ENCODE results near the gene DLG4. TPM values are rescaled to one million over a fixed set of nuclear protein-coding genes. Genes with fewer than 3 reads are reported as not detected.

The DLG4 gene
- total RNA-seq, 2 experiments from 2014 or later: 15.4 to 27.3 TPM

DNA sequence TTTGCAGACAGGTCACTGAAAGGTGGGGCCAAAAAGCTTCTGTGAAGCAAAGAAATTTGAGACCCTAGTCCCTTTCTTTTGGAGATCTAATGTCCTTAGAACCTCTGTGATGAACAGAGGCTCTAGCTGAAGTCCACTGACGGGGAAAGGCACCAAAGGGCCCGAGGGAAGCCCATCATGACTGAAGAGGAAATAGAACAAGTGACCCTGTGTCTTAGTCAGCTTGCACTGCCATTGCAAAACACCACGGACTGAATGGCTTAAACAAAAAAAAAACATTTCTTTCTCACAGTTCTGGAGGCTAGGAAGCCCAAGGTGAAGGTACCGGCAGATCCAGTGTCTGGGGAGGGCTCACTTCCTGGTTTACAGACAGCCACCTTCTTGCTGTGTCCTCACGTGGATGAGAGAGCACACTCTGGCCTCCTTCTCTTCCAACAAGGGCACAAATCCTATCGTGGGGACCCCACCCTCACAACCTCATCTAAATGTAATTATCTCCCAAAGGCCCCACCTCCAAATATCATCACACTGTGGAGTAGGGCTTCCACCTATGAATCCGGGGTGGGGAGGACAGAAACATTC lies 80.7 kb downstream of the DLG4 start:
- CTCF ChIA-PET (ENCODE audit: unreplicated experiment): no interaction called here
- Histone ChIP-seq H3K4me1 (ENCODE audit: insufficient read depth, low read length, poor library complexity, severe bottlenecking) (no peaks in the 10 kb centered on the region), H4K20me1 (ENCODE audit: insufficient read depth, low read length) (no peaks in the 10 kb centered on the region), H3K36me3 (ENCODE audit: insufficient read depth, low read length) (peaks cover 3% of the 10 kb centered on the region; the same call in 1 of the 2 replicates), H3K9me2 (ENCODE audit: insufficient read depth, low read length) (no peaks in the 10 kb centered on the region), H3K9me3 (ENCODE audit: low read length) (no peaks in the 10 kb centered on the region), H3K4me3 (ENCODE audit: low read depth, low read length, poor library complexity, severe bottlenecking) (no peak overlapping the region), H3K4me2 (ENCODE audit: low read length) (no peak overlapping the region), H3K79me2 (ENCODE audit: insufficient read depth, low read depth, low read length) (no peaks in the 10 kb centered on the region), H2AFZ (ENCODE audit: low read length) (no peak overlapping the region), H3K27ac (ENCODE audit: low read depth, low read length, poor library complexity, severe bottlenecking) (no peak overlapping the region)
- DNase-seq (ENCODE audit: low spot score): no peak
- no peak for TF ChIP-seq EZH2phosphoT487 (IDR thresholded peaks at IDR 0.05; ENCODE audit: borderline replicate concordance, low read depth, low read length)
- no peak for TF ChIP-seq CTCF (conservative IDR thresholded peaks at IDR 0.05; ENCODE audit: low read length)
- intact Hi-C loops (cut with micrococcal nuclease; ENCODE audit: unreplicated experiment): no loop called here
- POLR2A ChIA-PET: no interaction called here
- no TSS peak for BruUV-seq (replicated peaks)

DNA sequence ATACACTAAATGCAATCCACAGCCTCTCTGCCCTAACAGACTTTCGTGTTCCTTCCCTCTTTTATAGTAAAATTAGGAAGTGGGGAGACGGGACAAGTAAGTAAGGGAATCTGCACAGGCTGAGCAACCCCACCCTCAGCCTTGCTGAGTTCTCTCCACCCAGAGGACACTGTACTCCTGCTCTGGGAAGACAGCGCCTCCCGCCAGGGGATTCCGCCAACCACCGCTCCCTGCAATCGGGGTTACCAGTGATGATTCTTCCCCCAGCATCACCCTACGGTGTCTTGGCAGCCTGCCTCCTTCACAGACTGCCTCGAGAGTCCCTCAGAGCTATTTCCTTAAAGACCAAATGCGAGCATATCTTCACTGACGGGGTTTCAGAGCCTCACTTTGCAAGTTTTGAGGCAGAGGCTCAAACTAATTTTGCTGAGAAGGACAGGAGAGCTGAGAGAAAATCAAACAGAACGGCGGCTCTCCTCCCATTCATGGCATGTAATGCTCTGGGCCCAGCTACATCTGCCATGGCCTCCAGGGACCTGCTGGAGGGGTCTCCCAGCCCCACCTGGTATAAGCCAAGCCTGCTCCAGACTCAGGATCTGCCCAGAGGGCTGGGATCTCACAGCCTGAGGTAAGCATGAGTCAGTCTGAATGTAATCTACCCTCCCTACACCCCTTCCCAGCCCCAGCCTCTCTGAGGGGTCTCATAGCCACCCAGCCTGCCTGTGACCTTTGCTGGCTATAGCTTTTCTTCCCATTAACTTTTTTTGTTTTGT lies 82.3 kb downstream of the DLG4 start:
- BruUV-seq (replicated peaks): no TSS peak
- no peak for DNase-seq (ENCODE audit: low spot score)
- no peak overlapping the region for H3K4me2 ChIP-seq (ENCODE audit: low read length)
- peaks cover 13% of the 10 kb centered on the region for H3K4me1 ChIP-seq (ENCODE audit: insufficient read depth, low read length, poor library complexity, severe bottlenecking)
- H3K9me3 ChIP-seq (ENCODE audit: low read length): no peaks in the 10 kb centered on the region
- no peak overlapping the region for H3K4me3 ChIP-seq (ENCODE audit: low read depth, low read length, poor library complexity, severe bottlenecking)
- H2AFZ ChIP-seq (ENCODE audit: low read length): no peak overlapping the region
- H3K79me2 ChIP-seq (ENCODE audit: insufficient read depth, low read depth, low read length): no peaks in the 10 kb centered on the region
- intact Hi-C loops (cut with micrococcal nuclease; ENCODE audit: unreplicated experiment): no loop called here
- H3K9me2 ChIP-seq (ENCODE audit: insufficient read depth, low read length): no peaks in the 10 kb centered on the region
- no peaks in the 10 kb centered on the region for H4K20me1 ChIP-seq (ENCODE audit: insufficient read depth, low read length)
- H3K36me3 ChIP-seq (ENCODE audit: insufficient read depth, low read length): peaks cover 3% of the 10 kb centered on the region; the same call in 1 of the 2 replicates
- TF ChIP-seq CTCF (conservative IDR thresholded peaks at IDR 0.05; ENCODE audit: low read length) (no peak), EZH2phosphoT487 (IDR thresholded peaks at IDR 0.05; ENCODE audit: borderline replicate concordance, low read depth, low read length) (no peak)
- H3K27ac ChIP-seq (ENCODE audit: low read depth, low read length, poor library complexity, severe bottlenecking): no peak overlapping the region
- CTCF ChIA-PET (ENCODE audit: unreplicated experiment): interaction anchor here (0.9 to 2.0 kb wide), 4 partner anchors 28 to 133 kb away, joined by 3 to 8 read pairs (median 3); no protein-coding TSS in a partner anchor
- POLR2A ChIA-PET: interaction anchor here (1.0 kb wide), 1 partner anchor 91 kb away, joined by 3 read pairs; no protein-coding TSS in a partner anchor

Small RNAs within 50 kb of the gene (microRNA-seq; reads per million reads assigned to microRNA genes)
- 3,254 reads per million, percentile 89 among the genes with 10 or more reads in this experiment for gene MIR324 (ENCODE audit: borderline replicate concordance)

Small RNAs within 50 kb of the gene (small RNA-seq; reads per million reads assigned to genes)
- gene AC120057.4 (not detected), gene MIR324 (0.21 reads per million), gene RF00019 (not detected)

Other genes starting within 250 kb of the DLG4 start
Only the 30 nearest of the 33 such genes appear.
- gene RNASEK, start 207.2 kb downstream of the DLG4 start, total RNA-seq (2014; rRNA removed; shearing (Covaris generic)): 110 and 145 TPM in 2 replicates
- gene RNASEK, start 207.2 kb downstream of the DLG4 start, total RNA-seq (2022): 126 and 139 TPM in 2 replicates
- not detected in 2 replicates for gene BCL6B, start 196.8 kb downstream of the DLG4 start, total RNA-seq (2014; rRNA removed; shearing (Covaris generic))
- gene BCL6B, start 196.8 kb downstream of the DLG4 start, total RNA-seq (2022): not detected in 2 replicates
- 0.77 and 2.8 TPM in 2 replicates for gene SLC16A13, start 183.8 kb downstream of the DLG4 start, total RNA-seq (2014; rRNA removed; shearing (Covaris generic))
- 18.3 and 22.5 TPM in 2 replicates for gene SLC16A13, start 183.8 kb downstream of the DLG4 start, total RNA-seq (2022)
- gene SLC16A11, start 175.7 kb downstream of the DLG4 start, total RNA-seq (2014; rRNA removed; shearing (Covaris generic)): not detected in 2 replicates
- not detected in 2 replicates for gene SLC16A11, start 175.7 kb downstream of the DLG4 start, total RNA-seq (2022)
- not detected in 2 replicates for gene CLEC10A, start 139.6 kb downstream of the DLG4 start, total RNA-seq (2014; rRNA removed; shearing (Covaris generic))
- not detected in 2 replicates for gene CLEC10A, start 139.6 kb downstream of the DLG4 start, total RNA-seq (2022)
- not detected in 2 replicates for gene ASGR2, start 105.0 kb downstream of the DLG4 start, total RNA-seq (2014; rRNA removed; shearing (Covaris generic))
- not detected in 2 replicates for gene ASGR2, start 105.0 kb downstream of the DLG4 start, total RNA-seq (2022)
- 0.23 and 1.1 TPM in 2 replicates for gene ASGR1, start 40.5 kb downstream of the DLG4 start, total RNA-seq (2014; rRNA removed; shearing (Covaris generic))
- 0.85 and 1.2 TPM in 2 replicates for gene ASGR1, start 40.5 kb downstream of the DLG4 start, total RNA-seq (2022)
- 226 and 297 TPM in 2 replicates for gene ACADVL, start 102 bp upstream of the DLG4 start, total RNA-seq (2014; rRNA removed; shearing (Covaris generic))
- gene ACADVL, start 102 bp upstream of the DLG4 start, total RNA-seq (2022): 204 and 238 TPM in 2 replicates
- 84.3 and 98.8 TPM in 2 replicates for gene DVL2, start 14.7 kb upstream of the DLG4 start, total RNA-seq (2014; rRNA removed; shearing (Covaris generic))
- gene DVL2, start 14.7 kb upstream of the DLG4 start, total RNA-seq (2022): 99.9 and 100 TPM in 2 replicates
- 47.7 and 50.8 TPM in 2 replicates for gene PHF23, start 19.6 kb upstream of the DLG4 start, total RNA-seq (2014; rRNA removed; shearing (Covaris generic))
- gene PHF23, start 19.6 kb upstream of the DLG4 start, total RNA-seq (2022): 36.5 and 43.3 TPM in 2 replicates
- 106 and 128 TPM in 2 replicates for gene GABARAP, start 22.6 kb upstream of the DLG4 start, total RNA-seq (2014; rRNA removed; shearing (Covaris generic))
- 199 and 207 TPM in 2 replicates for gene GABARAP, start 22.6 kb upstream of the DLG4 start, total RNA-seq (2022)
- gene CTDNEP1, start 31.9 kb upstream of the DLG4 start, total RNA-seq (2014; rRNA removed; shearing (Covaris generic)): 52.1 and 53.2 TPM in 2 replicates
- gene CTDNEP1, start 31.9 kb upstream of the DLG4 start, total RNA-seq (2022): 161 and 173 TPM in 2 replicates
- 71.7 and 84.6 TPM in 2 replicates for gene ELP5, start 32.4 kb upstream of the DLG4 start, total RNA-seq (2014; rRNA removed; shearing (Covaris generic))
- gene ELP5, start 32.4 kb upstream of the DLG4 start, total RNA-seq (2022): 96.8 and 97.3 TPM in 2 replicates
- 0.28 TPM in 1 of 2 replicates, not detected in the other for gene CLDN7, start 42.6 kb upstream of the DLG4 start, total RNA-seq (2014; rRNA removed; shearing (Covaris generic))
- 0.32 and 0.65 TPM in 2 replicates for gene CLDN7, start 42.6 kb upstream of the DLG4 start, total RNA-seq (2022)
- 0.49 and 0.63 TPM in 2 replicates for gene SLC2A4, start 61.9 kb upstream of the DLG4 start, total RNA-seq (2014; rRNA removed; shearing (Covaris generic))
- 0.30 and 0.61 TPM in 2 replicates for gene SLC2A4, start 61.9 kb upstream of the DLG4 start, total RNA-seq (2022)
- gene YBX2, start 74.8 kb upstream of the DLG4 start, total RNA-seq (2014; rRNA removed; shearing (Covaris generic)): 9.8 and 12.8 TPM in 2 replicates
- gene YBX2, start 74.8 kb upstream of the DLG4 start, total RNA-seq (2022): 6.7 and 11.8 TPM in 2 replicates
- 491 and 519 TPM in 2 replicates for gene EIF5A, start 87.8 kb upstream of the DLG4 start, total RNA-seq (2014; rRNA removed; shearing (Covaris generic))
- 692 and 803 TPM in 2 replicates for gene EIF5A, start 87.8 kb upstream of the DLG4 start, total RNA-seq (2022)
- gene GPS2, start 95.5 kb upstream of the DLG4 start, total RNA-seq (2014; rRNA removed; shearing (Covaris generic)): 70.4 and 70.5 TPM in 2 replicates
- 75.0 and 80.8 TPM in 2 replicates for gene GPS2, start 95.5 kb upstream of the DLG4 start, total RNA-seq (2022)
- 30.2 and 34.7 TPM in 2 replicates for gene NEURL4, start 109.5 kb upstream of the DLG4 start, total RNA-seq (2014; rRNA removed; shearing (Covaris generic))
- 50.2 and 66.8 TPM in 2 replicates for gene NEURL4, start 109.5 kb upstream of the DLG4 start, total RNA-seq (2022)
- 113 and 117 TPM in 2 replicates for gene ACAP1, start 116.7 kb upstream of the DLG4 start, total RNA-seq (2014; rRNA removed; shearing (Covaris generic))
- 256 and 259 TPM in 2 replicates for gene ACAP1, start 116.7 kb upstream of the DLG4 start, total RNA-seq (2022)
- gene KCTD11, start 132.3 kb upstream of the DLG4 start, total RNA-seq (2014; rRNA removed; shearing (Covaris generic)): 4.1 and 6.0 TPM in 2 replicates
- 7.6 and 8.6 TPM in 2 replicates for gene KCTD11, start 132.3 kb upstream of the DLG4 start, total RNA-seq (2022)
- not detected in 2 replicates for gene TMEM95, start 135.3 kb upstream of the DLG4 start, total RNA-seq (2014; rRNA removed; shearing (Covaris generic))
- 0.31 TPM in 1 of 2 replicates, not detected in the other for gene TMEM95, start 135.3 kb upstream of the DLG4 start, total RNA-seq (2022)
- gene TNK1, start 161.3 kb upstream of the DLG4 start, total RNA-seq (2014; rRNA removed; shearing (Covaris generic)): 2.9 and 5.0 TPM in 2 replicates
- gene TNK1, start 161.3 kb upstream of the DLG4 start, total RNA-seq (2022): 4.8 and 6.4 TPM in 2 replicates
- gene PLSCR3, start 174.7 kb upstream of the DLG4 start, total RNA-seq (2014; rRNA removed; shearing (Covaris generic)): 8.9 and 15.3 TPM in 2 replicates
- gene PLSCR3, start 174.7 kb upstream of the DLG4 start, total RNA-seq (2022): 23.1 and 27.6 TPM in 2 replicates
- gene TMEM256, start 184.3 kb upstream of the DLG4 start, total RNA-seq (2014; rRNA removed; shearing (Covaris generic)): 108 and 165 TPM in 2 replicates
- gene TMEM256, start 184.3 kb upstream of the DLG4 start, total RNA-seq (2022): 96.6 and 107 TPM in 2 replicates
- 0.06 TPM in 1 of 2 replicates, not detected in the other for gene NLGN2, start 188.0 kb upstream of the DLG4 start, total RNA-seq (2014; rRNA removed; shearing (Covaris generic))
- gene NLGN2, start 188.0 kb upstream of the DLG4 start, total RNA-seq (2022): 1.2 TPM in 1 of 2 replicates, not detected in the other
- not detected in 2 replicates for gene SPEM1, start 200.5 kb upstream of the DLG4 start, total RNA-seq (2014; rRNA removed; shearing (Covaris generic))
- not detected in 2 replicates for gene SPEM1, start 200.5 kb upstream of the DLG4 start, total RNA-seq (2022)
- gene SPEM2, start 205.8 kb upstream of the DLG4 start, total RNA-seq (2014; rRNA removed; shearing (Covaris generic)): not detected in 2 replicates
- not detected in 2 replicates for gene SPEM2, start 205.8 kb upstream of the DLG4 start, total RNA-seq (2022)
- gene SPEM3, start 209.0 kb upstream of the DLG4 start, total RNA-seq (2014; rRNA removed; shearing (Covaris generic)): not detected in 2 replicates
- not detected in 2 replicates for gene SPEM3, start 209.0 kb upstream of the DLG4 start, total RNA-seq (2022)
- gene TMEM102, start 215.6 kb upstream of the DLG4 start, total RNA-seq (2014; rRNA removed; shearing (Covaris generic)): 13.4 and 15.6 TPM in 2 replicates
- gene TMEM102, start 215.6 kb upstream of the DLG4 start, total RNA-seq (2022): 16.6 and 18.9 TPM in 2 replicates